Endothelial cell of umbilical vein (primary cell): ENCODE measurements around the gene LMBRD1. TPM values are rescaled to one million over a fixed set of nuclear protein-coding genes. Genes with fewer than 3 reads are reported as not detected.

Experiments used
- BruUV-seq: library from RNA; stranded (reverse); fragments of 400-500 nt; replicated peaks from 2 replicates; lab custom pipeline; 2021; lab: Mats Ljungman, UMichigan
- CTCF ChIA-PET: fragments of 300-600, 350-600 bp; sonication (Branson Sonifier 250); formaldehyde crosslinking; loops from one replicate; lab custom pipeline; 2021; ENCODE audit warnings: antibody characterized with exemption, inconsistent platforms; lab: Charles Lee
- POLR2A ChIA-PET: fragments of 300-600, 350-600 bp; sonication (Branson Sonifier 250); formaldehyde crosslinking; loops from one replicate; lab custom pipeline; 2021; ENCODE audit warnings: antibody characterized with exemption, inconsistent platforms; lab: Charles Lee
- DNase-seq: peaks from one replicate; pipeline ENCODE4 v3.0.0-alpha.2; 2011; ENCODE audit warnings: low read depth, low spot score
- FAIRE-seq: peaks from 2 replicates; lab custom pipeline; 2011; peaks lifted over from hg19 to GRCh38; lab: Jason Lieb, UNC
- H2AFZ ChIP-seq: 2 replicates; pipeline ENCODE4 v1.6.0; 2012; ENCODE audit warnings: low read depth, low read length, control low read depth, inconsistent platforms
- H3K27ac ChIP-seq: 2 replicates; pipeline ENCODE4 v1.5.1; 2011; ENCODE audit warnings: low read depth, mild to moderate bottlenecking, control low read depth, low read length, moderate library complexity; ENCODE audit not compliant: insufficient read depth
- H3K27me3 ChIP-seq, 2 experiments: 2 replicates each; pipeline versions ENCODE4 v1.6.0 to v1.6.1; 2011; ENCODE audit warnings: low read length in 2 of 2, mixed read lengths in 1 of 2; ENCODE audit not compliant: control insufficient read depth in 2 of 2, insufficient read depth in 2 of 2
- H3K36me3 ChIP-seq, 2 experiments: 2 replicates in 1 of 2; 3 replicates in 1 of 2; pipeline ENCODE4 v1.5.1; 2011; ENCODE audit warnings: low read length in 2 of 2, mild to moderate bottlenecking in 1 of 2, moderate library complexity in 1 of 2; ENCODE audit not compliant: control insufficient read depth in 2 of 2, insufficient read depth in 2 of 2; ENCODE audit errors: extremely low read depth in 1 of 2
- H3K4me1 ChIP-seq: 3 replicates; pipeline ENCODE4 v1.5.1; 2011; ENCODE audit warnings: mild to moderate bottlenecking, low read length; ENCODE audit not compliant: control insufficient read depth, insufficient read depth; ENCODE audit errors: extremely low read depth
- H3K4me2 ChIP-seq: 2 replicates; pipeline ENCODE4 v1.6.1; 2011; ENCODE audit warnings: low read length, control low read depth, mixed read lengths; ENCODE audit not compliant: insufficient read depth
- H3K4me3 ChIP-seq, 3 experiments: fragments of 200-600 bp in 1 of 3; sonication (generic), shearing (Covaris generic) in 1 of 3; replicated peaks in 1 of 3; 2 replicates each; pipeline ENCODE4 v1.5.1; 2011 to 2016; ENCODE audit warnings: control low read depth in 3 of 3, low read length in 3 of 3, mild to moderate bottlenecking in 2 of 3, inconsistent platforms in 1 of 3, low read depth in 1 of 3, moderate library complexity in 1 of 3; ENCODE audit not compliant: insufficient read depth in 1 of 3
- H3K79me2 ChIP-seq: 2 replicates; pipeline ENCODE4 v1.6.0; 2012; ENCODE audit warnings: low read length, inconsistent platforms; ENCODE audit not compliant: control insufficient read depth, insufficient read depth
- H3K9ac ChIP-seq: replicated peaks from 2 replicates; pipeline ENCODE3; 2011; ENCODE audit warnings: low read length, control low read depth; ENCODE audit not compliant: insufficient read depth; ENCODE audit errors: extremely low read depth
- H3K9me1 ChIP-seq: replicated peaks from 3 replicates; pipeline ENCODE4 v1.6.0; 2011; ENCODE audit warnings: mild to moderate bottlenecking, low read length; ENCODE audit not compliant: control insufficient read depth, insufficient read depth; ENCODE audit errors: extremely low read depth
- H3K9me3 ChIP-seq: replicated peaks from 2 replicates; pipeline ENCODE4 v1.5.1; 2012; ENCODE audit warnings: low read length, inconsistent platforms; ENCODE audit not compliant: control insufficient read depth, insufficient read depth
- H4K20me1 ChIP-seq: replicated peaks from 2 replicates; pipeline ENCODE3; 2011; ENCODE audit warnings: mild to moderate bottlenecking, low read length; ENCODE audit not compliant: control insufficient read depth, insufficient read depth; ENCODE audit errors: extremely low read depth
- EZH2 ChIP-seq: IDR thresholded peaks from 2 replicates; pipeline ENCODE4 v1.6.1; 2012; ENCODE audit warnings: borderline replicate concordance, low read depth, mild to moderate bottlenecking, moderate library complexity, low read length, inconsistent platforms; ENCODE audit not compliant: severe bottlenecking
- FOS ChIP-seq: IDR thresholded peaks from 2 replicates; pipeline ENCODE4 v1.6.1; 2011; ENCODE audit warnings: mild to moderate bottlenecking, low read length, moderate library complexity, borderline replicate concordance; ENCODE audit not compliant: insufficient read depth
- GATA2 ChIP-seq: IDR thresholded peaks from 2 replicates; pipeline ENCODE4 v1.7.0; 2011; ENCODE audit warnings: low read depth, mild to moderate bottlenecking, moderate library complexity, mixed read lengths, low read length; ENCODE audit not compliant: insufficient read length, insufficient read depth
- JUN ChIP-seq: IDR thresholded peaks from 2 replicates; pipeline ENCODE4 v1.6.1; 2011; ENCODE audit warnings: borderline replicate concordance, low read depth; ENCODE audit not compliant: insufficient read length, insufficient read depth
- MYC ChIP-seq: IDR thresholded peaks from one replicate; pipeline ENCODE4 v1.6.1; 2011; ENCODE audit warnings: mild to moderate bottlenecking, low read depth, low read length
- POLR2A ChIP-seq: IDR thresholded peaks from 2 replicates; pipeline ENCODE4 v1.6.1; 2012; ENCODE audit warnings: low read depth, mild to moderate bottlenecking, control low read depth, low read length
- POLR2AphosphoS5 ChIP-seq: IDR thresholded peaks from 2 replicates; pipeline ENCODE4 v1.6.1; 2012; ENCODE audit warnings: low read depth, mild to moderate bottlenecking, control low read depth, low read length, moderate library complexity; ENCODE audit not compliant: insufficient read depth
- dilution Hi-C: fragments of 300-500 bp; cut with MboI; formaldehyde crosslinking; loops from one replicate; pipeline ENCODE4 v1.15.0; 2019; ENCODE audit warnings: low sequenced_read_pairs; ENCODE audit not compliant: extremely low pct_ligation_motif_present
- intact Hi-C: fragments of 100-400 bp; cut with micrococcal nuclease; formaldehyde crosslinking; loops from one replicate; pipeline ENCODE4 v1.10.0; 2022
- polyA plus RNA-seq, 4 experiments: library from polyadenylated mRNA; depleted of rRNA in 3 of 4; stranded (reverse) in 3 of 4; unstranded in 1 of 4; fragments of >200 nt; gene quantifications; 2 replicates each; pipeline versions ENCODE4 v1.2.1 to v1.2.3, GENCODE V29; 2011 to 2012; ENCODE audit warnings: missing spikeins in 1 of 4
- total RNA-seq: library from RNA; stranded (reverse); gene quantifications from 2 replicates; pipeline ENCODE4 v1.2.3, GENCODE V29; 2021
- TF ChIP-seq, protein P1 (sequence below), 2 donors: IDR thresholded peaks; 1 replicate in 1 of 2; 2 replicates in 1 of 2; pipeline ENCODE4 v1.5.1; 2011; ENCODE audit warnings: low read length in 2 of 2, mild to moderate bottlenecking in 2 of 2, moderate library complexity in 2 of 2, control low read depth in 1 of 2, inconsistent platforms in 1 of 2, low read depth in 1 of 2; ENCODE audit not compliant: insufficient read depth in 1 of 2; ENCODE audit errors: extremely low read depth in 1 of 2
- TF ChIP-seq, protein P2 (sequence below): IDR thresholded peaks from 2 replicates; pipeline ENCODE4 v1.6.1; 2011; ENCODE audit not compliant: insufficient read depth, insufficient read length

The LMBRD1 gene
- total and polyA plus RNA-seq, 2 donors (not counting 3 experiments of a cell fraction or from before 2014, with no cell fraction given): 9.8 to 14.6 TPM

DNA sequence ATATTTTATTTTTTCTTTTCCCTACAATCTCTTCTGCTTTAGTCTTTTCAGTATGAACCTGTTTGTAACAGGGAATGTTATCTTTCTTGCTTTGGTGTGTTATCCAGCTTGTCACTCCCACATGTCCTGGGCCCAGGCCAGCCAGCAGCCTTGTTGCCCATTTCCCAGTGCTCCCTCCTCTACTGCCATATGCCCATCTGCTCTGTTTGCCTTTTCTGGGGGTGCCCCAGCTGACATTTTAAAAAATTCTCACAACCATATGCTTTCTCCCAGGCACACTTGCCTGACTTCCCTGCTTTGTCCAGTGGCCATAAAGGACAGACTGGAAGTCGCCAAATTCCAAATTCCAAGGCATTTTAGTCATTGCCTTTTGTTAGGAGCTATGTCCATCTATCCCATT lies 23.6 kb upstream of the LMBRD1 start:
- TF ChIP-seq MYC: no peak
- TF ChIP-seq, protein P1, sequence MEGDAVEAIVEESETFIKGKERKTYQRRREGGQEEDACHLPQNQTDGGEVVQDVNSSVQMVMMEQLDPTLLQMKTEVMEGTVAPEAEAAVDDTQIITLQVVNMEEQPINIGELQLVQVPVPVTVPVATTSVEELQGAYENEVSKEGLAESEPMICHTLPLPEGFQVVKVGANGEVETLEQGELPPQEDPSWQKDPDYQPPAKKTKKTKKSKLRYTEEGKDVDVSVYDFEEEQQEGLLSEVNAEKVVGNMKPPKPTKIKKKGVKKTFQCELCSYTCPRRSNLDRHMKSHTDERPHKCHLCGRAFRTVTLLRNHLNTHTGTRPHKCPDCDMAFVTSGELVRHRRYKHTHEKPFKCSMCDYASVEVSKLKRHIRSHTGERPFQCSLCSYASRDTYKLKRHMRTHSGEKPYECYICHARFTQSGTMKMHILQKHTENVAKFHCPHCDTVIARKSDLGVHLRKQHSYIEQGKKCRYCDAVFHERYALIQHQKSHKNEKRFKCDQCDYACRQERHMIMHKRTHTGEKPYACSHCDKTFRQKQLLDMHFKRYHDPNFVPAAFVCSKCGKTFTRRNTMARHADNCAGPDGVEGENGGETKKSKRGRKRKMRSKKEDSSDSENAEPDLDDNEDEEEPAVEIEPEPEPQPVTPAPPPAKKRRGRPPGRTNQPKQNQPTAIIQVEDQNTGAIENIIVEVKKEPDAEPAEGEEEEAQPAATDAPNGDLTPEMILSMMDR (IDR thresholded peaks at IDR 0.05; ENCODE audit: extremely low read depth in 1 of 2, insufficient read depth in 1 of 2, low read depth in 1 of 2, low read length in 2 of 2): no peak
- TF ChIP-seq POLR2A: no peak
- TF ChIP-seq EZH2: no peak
- no peak for TF ChIP-seq JUN
- no peak for TF ChIP-seq FOS
- TF ChIP-seq POLR2AphosphoS5: no peak
- TF ChIP-seq GATA2: no peak
- TF ChIP-seq, protein P2, sequence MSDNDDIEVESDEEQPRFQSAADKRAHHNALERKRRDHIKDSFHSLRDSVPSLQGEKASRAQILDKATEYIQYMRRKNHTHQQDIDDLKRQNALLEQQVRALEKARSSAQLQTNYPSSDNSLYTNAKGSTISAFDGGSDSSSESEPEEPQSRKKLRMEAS: no peak
- Histone ChIP-seq H3K9me3 (no peaks in the 10 kb centered on the region), H3K4me3 (no peak overlapping the region), H3K4me1 (no peaks in the 10 kb centered on the region), H4K20me1 (no peaks in the 10 kb centered on the region), H3K9me1 (no peaks in the 10 kb centered on the region), H3K9ac (no peak overlapping the region), H3K4me2 (no peak overlapping the region), H2AFZ (no peak overlapping the region), H3K36me3 (no peaks in the 10 kb centered on the region), H3K27me3 (no peaks in the 10 kb centered on the region), H3K79me2 (no peaks in the 10 kb centered on the region), H3K27ac (no peak overlapping the region)
- intact Hi-C loops: no loop called here
- FAIRE-seq: no peak
- ChIA-PET CTCF (no interaction called here), POLR2A (no interaction called here)
- dilution Hi-C loops: no loop called here
- no TSS peak for BruUV-seq
- DNase-seq: no peak
